TTC549 (cell line): ENCODE measurements around the gene STK17B.

Source experiments
- FAIRE-seq: peaks from 2 replicates; lab custom pipeline; 2012; peaks lifted over from hg19 to GRCh38; lab: Jason Lieb, UNC

The STK17B gene

DNA sequence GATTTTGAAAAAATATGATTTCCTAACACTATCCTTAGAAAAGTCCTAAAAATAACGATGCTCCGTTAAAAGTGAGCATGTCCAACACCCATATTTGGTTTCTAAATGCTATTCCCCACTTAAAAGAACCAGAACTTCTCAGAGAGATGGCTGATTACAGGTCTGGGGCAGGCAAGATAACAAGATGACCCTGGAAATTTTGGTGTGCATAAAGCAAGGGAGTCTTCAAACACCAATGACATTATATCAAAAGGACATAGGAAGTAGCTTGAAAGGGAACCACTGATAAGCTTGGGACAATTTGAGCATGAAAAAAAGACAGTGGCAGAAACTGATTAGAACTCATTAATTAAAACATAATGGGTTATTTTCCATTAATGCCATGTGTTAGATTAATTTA lies 17.9 kb downstream of the STK17B start:
- no peak for FAIRE-seq

DNA sequence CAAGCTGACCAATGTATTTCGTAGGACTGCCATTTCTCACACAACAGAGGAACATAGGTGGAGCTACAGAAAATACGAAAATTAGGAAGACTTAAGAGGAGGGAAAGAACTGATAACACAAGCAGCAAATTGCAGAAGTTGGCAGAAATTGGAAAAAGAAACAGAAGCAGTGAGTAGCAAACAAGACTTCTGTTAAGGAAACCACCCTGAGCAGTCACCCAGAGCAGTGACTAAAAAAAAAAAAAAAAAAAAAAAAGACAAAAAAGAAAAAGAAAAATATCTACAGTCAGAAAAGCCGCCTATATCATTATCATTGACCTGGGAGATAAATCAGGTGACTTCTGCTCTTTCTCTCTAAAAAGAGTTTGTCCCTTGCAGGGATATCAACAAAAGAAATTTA lies 21.4 kb downstream of the STK17B start:
- FAIRE-seq: no peak

DNA sequence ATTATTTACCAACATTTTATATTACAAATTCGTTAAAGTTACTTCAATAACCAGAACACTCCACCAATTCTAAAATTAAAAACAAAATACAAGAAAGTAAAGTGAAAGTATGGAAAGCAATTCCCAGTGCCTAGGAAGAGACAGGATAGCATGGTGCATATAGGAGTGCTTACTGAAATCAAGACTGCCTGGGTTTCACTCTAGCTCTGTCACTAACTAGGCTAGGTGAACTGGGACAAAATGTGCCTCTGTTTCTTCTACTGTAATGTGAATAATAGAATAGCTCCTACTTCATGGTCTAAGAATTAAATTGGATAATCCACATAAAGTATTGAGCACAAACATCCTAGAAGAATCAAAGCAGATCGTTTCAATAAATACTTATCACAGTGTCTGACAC lies 22.6 kb downstream of the STK17B start:
- no peak for FAIRE-seq

DNA sequence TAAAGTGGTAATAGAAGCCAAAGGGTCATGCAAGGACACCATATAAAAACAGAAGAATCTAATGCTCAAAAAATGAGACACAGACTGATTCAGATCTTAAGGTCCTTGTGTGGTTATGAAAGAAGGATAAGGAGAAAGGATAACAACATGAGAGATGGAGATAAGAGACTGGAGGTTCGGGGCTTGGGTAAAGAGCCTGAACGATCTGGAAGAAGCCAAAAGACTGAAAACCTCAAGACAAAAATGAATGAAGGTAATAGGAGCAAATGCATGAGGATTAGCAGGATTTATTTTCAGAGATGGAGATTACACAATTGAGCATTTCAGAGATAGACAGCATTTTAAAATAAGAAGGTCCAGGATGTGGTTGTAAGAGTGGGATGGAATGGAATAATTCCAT lies 26.1 kb downstream of the STK17B start:
- FAIRE-seq: no peak

DNA sequence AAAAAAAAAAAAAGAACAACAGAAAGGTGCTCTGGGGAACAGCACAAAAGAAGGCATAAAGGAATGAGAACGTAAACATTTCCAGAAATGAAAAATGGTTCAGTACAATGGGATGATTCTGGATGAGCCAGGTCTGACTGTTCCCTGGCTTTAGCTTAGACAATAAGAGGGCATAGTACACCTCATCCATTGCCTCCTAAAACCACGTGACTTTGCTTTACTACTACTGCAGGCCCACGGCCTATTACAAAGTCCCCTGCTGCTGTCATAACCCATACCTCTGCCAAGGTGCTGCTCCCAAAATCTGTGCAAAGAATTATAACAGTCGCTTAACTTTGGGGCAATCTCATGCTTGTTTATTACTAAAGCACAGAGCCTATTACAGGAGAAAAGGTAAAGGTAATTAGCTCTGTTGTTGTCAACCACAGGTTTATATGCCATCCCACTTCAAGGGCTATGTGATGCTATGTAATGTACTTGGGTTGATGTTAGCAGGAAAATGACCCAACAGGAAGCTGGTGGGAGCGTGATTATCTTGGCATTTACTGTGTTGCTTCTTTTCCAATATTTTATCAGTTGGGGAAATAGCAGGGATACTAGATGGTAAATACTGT lies 26.8 kb downstream of the STK17B start:
- no peak for FAIRE-seq

DNA sequence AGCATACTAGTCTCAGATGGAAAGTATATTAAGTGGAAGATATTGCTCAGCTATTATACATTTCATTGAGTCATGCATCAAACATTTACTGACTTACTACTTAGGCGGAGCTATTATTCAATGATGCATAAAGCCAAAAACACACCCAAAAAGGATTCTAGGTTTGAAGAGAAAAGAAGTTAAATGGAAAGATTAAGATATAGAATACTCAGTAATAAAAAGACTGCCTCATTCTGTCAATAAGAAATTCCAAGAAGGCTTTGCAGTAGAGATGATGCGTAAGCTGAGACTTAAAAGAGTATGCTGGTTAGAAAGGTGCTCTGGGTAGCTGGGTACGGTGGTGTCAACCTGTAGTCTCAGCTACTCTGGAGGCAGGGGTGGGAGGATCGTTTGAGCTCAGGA lies 27.6 kb downstream of the STK17B start:
- no peak for FAIRE-seq

DNA sequence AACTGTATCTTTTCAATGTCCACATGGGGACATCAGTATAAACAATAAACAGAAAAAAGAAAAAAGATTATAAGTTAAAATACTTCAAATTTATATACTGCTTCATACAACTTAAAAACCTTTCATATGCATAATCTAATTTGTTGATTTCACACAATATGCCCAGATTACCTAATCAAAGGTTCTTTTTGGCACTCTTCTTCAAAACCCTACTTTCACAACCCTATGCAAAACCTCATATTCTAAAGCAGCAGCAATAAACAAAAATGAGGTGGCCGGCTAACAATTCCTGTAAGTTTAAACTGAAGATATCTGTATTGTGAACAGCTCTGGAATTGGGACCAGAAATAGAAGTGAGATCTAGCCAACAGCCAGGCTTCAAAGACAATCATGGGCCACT lies 28.6 kb downstream of the STK17B start:
- no peak for FAIRE-seq

DNA sequence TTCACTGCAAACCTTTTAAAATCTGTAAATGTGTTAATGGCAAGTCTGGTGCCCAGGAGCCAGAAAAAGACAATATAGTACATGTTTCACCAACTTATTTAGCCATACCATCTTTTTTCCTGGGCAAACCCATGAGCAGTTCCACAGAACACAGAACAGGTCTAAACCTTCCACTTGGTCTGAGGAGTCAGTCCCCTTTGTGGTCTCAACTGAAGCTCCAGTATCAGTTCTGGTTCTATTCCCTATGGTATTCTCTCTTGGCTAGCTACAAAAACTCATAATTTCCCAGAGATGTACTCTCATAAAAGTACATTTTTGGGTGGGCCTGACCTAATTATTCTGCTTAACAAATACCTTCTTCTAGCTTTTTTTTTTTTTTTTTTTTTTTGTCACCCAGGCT lies 31.2 kb downstream of the STK17B start:
- FAIRE-seq: no peak

DNA sequence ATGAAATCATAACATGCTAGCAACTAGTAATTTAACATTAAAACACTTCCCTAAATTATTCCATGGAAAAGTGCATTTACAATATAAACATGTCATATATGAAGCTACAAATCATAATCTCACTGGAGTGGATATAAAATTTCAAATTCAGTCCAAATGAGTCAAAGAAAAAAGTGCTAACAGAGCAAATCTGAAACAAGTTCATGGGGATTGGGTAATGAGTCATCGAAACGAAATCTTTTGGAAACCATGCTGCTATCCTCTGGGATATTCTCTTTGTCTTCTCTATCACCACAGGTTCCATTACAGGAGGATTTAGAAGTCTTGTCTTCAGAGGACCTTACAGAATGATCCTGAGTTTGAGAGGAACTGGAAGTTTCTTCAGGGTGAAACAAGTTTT lies 34.1 kb downstream of the STK17B start:
- FAIRE-seq: no peak

DNA sequence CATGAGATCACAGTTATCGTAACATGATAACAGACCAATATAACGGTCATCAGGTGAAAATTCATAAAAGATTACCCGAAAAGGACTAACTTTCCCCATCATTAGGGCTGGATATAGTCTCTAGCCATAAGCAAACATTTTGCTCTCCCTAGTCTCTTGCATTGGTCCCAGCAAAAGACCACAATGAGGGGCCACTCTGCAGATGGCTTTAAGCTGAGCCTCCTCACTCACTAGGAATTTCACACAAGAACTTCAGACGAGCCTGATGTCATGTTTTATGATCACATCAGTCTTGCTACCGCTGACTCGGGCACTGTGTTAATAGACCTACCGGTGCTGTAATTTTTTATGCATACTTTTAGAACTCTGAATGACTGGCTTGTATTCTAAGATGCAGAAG lies 35.2 kb downstream of the STK17B start:
- FAIRE-seq: no peak

DNA sequence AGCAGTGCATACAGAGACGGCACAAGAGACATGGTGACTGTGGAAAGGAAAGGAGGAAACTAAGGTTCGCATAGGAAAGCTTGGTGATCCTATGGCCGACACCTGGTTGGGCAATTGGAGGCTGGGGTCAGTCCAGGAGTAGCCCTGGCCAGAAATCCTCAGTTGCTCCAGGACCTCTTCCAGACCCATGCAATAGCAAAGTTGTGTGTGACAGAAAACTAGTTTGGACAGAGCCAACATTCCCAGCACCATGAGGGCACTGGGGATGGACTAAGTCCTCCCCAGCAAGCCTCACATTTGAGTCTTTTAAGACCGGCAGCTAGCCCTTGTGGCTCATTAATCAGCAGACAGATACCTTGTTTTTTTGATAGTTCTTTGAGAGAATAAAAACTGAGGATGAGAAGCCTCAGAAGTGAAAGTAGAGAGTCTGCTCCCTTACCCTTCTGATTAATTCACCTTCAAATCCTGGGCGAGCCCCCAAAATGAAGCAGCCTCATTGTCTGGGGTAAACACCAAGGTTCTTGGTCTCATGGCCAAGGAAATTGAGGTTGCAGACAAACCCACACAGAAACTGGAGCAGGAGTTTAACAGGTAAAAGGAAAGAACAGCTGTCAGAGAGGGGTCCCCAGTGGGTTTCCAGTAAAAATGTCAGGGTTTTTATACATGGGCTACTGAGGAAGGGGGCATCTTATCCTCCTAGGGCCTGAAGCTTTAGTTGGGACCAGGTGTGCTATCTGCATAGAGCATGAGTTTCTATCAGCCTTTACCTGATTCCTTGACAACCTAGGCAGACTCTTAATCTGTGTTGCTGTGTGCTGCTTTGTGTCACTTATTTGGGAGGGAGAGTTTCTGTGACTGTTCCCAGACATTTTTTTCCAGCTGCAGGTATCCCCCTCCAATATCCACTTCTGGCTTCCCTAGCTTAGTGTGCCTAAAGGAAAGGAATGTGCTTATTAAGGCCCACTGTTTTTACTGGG lies 39.1 kb downstream of the STK17B start:
- no peak for FAIRE-seq

DNA sequence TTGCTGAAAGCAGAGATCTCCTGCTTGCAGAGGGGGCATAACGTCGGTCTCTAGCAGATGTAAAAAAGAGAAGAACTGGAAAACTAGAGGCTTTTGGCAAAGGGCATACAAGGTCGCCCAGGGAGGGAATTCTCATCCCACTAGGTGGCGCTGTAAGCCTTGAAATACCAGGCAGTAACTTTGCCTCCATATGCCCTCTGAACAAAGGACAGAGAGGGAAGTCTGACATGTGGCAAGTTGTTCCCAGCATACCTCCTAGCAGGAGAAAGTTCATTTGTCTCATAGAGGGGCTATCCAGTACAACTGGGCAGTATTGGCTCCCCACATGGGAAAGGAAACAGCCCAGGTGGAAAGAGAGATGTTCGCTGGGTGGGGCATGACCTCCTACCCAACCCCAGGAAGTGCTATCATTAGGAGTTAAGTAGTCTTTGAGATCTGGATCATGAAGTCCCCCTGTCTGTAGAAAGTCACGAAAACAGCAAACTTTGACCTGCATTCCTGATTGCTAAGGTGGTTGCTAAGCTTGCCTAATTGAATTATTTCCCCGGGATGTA lies 39.9 kb downstream of the STK17B start:
- FAIRE-seq: no peak

DNA sequence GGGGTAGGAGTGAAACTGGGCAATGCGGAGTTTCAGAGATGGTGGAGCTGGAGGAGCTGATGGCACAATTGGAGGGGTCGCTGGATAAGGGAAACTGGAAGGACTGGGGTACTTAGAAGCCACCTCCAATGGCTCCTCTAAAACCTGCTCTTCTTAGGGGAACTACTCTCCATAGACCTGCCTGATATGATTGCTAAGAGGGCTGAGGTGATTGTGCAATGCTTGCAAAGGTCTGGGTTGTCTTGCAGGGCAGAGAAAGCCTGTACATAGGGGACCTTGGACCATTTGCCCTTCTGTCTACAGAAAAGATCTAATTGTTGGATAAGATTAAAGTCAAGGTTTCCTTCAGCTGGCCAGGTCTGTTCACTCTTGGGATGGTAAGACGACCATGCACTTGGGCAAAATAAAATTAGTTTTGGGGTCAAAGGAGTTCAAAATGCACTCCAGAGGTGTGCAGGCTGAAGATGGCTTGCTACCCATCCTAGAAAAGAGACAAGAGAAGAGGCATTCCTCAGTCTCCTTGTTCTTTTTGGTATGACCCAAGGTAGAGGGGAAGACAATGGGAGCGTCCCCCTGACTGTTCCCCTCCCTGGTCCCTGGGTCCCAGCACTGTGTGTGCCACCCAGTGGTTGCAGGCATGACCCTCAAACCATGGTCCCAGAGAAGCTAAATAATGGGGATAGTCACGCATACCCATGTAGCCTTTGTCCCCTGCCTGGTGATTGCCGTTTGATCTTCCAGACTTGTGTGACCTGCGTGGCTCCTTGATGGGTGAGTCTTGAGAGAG lies 41.1 kb downstream of the STK17B start:
- FAIRE-seq: no peak

DNA sequence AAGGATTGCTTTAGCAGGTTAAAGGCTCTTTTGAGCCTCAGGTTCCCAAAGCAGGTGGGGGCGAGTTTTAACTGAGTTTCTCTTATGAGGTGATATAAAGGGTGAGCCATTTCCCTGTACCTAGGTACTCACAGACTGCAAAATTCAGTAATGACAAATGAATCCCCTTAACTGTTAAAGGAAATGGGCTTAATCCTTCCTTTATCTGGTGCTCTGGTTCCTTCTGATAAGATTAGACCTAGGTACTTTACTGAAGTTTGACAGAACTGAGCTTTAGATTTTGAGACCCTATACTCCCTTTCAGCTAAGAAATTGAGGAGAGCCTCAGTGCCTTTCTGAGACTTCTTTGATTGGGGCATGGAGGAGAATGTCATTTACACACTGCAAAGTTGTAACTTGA lies 42.6 kb downstream of the STK17B start:
- no peak for FAIRE-seq

DNA sequence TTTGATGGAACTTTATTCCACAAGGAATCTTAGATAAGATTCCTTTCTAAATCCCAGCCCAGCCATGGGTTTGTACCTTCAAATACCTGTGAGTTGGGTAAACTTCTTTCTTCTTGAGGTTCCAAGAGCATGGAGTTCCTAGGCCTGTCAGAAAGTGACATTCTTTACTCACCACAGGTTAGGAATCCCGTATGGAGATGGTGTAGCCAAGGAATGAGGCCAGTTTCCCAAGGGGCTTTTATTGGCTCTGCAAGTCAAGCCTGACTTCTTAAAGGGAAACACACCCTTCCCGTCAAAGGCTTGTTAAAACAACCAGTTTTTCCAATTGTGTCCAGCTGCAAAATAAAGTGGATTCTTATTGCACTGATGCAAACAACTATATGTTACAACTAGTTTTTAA lies 45.8 kb downstream of the STK17B start:
- no peak for FAIRE-seq

DNA sequence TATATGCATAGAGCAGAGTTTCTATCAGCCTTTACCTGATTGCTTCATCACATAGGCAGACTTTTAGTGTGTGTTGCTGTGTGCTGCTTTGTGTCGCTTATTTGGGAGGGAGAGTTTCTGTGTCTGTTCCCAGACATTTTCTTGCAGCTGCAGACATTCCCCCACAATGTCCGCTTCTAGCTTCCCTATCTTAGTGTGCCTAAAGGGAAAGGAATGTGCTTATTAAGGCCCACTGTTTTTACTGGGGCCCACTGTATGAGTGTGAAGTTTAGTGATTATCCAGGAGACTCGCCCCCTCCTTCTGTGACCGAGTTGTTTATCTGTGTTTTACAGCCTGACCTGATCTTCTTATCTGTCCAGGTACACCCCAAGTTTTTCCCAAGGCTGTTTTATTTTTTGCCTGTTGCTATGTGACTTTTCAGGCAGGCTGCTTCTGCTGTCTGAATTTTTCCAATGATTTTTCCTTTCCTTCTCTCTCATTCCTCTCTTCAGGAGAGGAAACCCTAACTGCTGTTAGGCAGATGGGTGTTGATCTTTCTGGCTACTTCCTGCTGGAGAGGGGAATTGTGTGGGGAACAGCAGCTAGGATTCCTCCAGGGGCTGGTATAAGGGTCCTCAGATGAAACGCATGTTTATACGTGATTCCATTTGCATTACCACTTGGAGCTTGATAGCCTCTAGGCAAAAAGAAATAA lies 47.6 kb downstream of the STK17B start:
- no peak for FAIRE-seq

DNA sequence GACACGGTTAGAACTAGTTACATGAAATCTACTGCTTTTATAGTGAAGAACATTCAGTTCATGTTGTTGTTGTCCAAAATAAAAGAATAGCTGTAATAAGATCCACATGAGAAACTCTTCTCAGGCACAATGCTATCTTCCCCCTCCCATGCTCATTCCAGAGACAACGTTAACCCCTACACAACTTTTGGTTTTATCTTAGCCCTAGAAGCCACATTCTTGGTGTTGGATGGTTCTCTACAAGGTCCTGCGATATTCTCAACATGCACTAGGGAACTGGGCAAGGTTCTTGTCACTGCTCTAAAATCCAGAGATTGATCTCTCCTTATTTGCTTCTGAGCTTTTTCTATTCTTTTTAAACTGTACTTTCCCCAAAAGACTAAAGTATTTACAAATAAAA lies 51.5 kb downstream of the STK17B start:
- no peak for FAIRE-seq

DNA sequence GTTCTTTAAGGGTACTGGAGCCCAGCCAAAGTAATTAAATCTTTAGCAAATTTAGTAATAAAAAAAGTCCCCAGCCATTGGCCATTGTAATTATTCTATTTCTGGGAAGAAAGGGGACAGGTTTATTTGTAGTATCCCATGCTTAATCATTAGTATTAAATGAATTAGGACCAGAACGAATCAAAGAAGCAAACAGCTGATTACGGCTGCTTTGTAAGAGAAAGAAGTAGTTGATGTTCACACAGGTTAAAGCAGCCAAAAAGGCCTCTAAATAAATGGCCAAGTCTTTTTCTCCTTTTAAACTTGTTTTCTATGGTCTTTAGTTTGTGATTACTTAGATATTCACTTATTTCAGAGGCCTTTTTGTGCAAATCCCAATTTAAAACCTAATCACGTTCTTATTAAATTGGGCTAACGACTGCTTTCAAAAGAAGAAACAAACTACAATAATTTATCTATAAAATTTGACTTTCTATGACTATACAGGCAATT lies 54.1 kb downstream of the STK17B start:
- FAIRE-seq: no peak

DNA sequence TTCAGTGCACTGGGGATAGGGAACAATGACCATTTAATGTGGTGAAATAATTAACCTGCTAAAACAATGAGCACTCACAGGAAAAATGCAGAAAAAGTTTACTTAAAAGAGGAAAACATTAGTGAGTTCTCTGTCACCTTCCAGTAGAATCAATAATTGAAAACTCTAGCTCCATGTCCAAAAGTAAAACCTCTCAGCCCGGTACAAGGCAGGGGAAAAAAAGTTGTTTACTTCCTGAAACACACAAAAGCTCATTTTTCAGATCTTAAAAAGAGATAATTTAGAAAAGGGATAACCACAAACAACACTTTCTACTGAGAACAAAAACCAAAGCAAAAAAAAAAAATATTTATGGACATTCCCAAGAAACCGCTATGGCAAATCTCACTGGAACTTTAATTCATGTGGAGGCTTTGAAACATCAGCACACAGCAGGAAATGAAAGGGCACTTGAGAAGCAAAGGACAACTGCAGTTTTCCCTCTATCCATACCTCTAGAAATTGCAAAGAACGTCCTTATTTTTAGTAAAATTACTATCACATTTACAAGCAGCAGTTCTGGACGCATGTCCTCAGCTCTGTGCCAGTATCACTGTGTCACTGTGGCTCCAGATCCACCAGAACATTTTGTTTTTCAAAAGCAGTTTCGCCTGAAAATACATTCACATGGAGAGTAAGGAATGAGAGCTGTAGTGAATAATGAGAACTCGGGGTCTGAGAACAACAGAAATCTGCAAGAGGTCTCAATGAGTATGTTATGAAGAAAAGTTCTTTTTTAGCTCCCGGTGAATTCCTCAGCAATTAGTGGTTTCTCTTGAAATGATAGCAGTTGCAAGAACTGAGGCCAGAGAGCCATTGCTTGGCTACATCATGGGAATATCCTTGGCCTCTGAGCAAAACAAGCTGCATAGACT lies 58.1 kb downstream of the STK17B start:
- no peak for FAIRE-seq

DNA sequence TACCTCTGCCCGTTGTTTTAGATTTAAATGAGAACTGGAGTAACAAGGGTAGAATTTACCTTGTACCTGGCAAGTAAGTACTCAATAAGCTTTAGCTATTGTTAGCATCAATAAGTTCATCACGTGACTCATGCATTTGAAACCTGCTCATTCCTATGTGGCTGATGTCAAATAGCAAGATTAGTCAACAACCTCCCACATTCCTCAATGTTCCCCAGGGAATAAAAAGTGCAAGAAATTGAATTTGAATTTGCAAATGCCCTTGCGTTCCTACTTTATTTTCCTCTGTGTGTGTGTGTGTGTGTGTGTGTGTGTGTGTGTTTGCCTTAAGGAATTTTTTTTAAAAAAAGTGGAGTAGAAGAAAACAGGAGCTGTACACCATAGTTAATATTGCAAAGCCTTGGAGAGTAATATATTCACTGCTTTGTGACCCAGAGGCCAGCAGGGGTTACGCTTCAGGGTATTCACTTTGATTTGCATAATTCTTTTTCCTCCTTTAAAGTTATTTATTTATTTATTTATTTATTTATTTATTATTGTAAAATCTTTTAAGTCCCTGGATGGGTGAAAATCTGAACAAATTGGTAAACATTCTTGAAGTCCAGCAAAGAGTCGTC lies 58.9 kb downstream of the STK17B start:
- FAIRE-seq: no peak
